Measurements from ENCODE around the gene MR1. TPM values are rescaled to one million over a fixed set of nuclear protein-coding genes. Genes with fewer than 3 reads are reported as not detected.
A peak's percentile ranks its signal among the peaks of the same experiment; 100 is the strongest.

MR1 gene
- total and polyA plus RNA-seq, 9 of the 15 experiments (the other 6 are each of a cell fraction or from before 2014, with no cell fraction given): 9.7 to 21.7 (median 15.6) TPM

DNA sequence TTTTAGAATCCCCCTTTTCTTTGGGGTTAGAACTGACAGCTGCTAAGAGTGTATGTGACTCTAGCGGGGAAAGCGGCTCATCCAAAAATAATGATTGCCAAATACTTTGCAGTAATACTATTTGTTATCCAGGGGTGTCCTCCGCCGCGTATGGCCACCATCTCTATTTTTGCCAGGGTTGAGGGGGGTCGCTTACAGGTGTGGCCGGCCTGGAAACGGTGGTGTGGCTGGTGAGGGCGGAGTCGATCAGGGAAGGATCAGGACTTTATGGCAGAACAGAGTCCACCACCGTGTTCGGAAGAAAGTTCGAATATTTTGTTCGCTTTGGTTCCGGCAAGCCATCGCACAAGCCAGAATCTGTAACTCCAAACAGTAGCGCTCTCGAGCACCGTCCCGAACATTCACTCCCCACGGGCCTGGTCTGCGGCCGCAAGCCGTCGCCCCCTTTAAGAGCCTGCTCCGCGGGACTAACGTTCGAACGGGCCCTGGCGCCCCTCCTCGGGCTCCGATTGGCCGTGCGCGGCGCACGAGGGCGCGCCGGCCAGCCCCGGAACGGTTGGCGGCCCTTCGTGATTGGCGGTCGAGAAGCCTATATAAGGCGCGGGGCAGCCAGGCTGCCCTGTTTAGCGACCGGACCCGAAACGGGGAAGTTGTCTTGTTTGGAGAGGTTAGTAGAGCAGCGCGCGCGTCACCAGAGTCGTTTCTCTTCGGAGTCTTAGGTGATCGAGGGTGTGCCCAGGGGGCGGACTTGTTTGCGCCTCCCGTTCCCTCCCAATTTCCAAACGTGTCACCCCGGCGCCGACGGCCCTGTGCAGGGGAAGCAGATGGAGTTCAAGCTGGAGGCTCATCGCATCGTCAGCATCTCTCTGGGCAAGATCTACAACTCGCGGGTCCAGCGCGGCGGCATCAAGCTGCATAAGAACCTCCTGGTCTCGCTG, 54.6 kb downstream of the MR1 start, which contains the start of gene IER5 (continued):
- TF ChIP-seq, protein P1, sequence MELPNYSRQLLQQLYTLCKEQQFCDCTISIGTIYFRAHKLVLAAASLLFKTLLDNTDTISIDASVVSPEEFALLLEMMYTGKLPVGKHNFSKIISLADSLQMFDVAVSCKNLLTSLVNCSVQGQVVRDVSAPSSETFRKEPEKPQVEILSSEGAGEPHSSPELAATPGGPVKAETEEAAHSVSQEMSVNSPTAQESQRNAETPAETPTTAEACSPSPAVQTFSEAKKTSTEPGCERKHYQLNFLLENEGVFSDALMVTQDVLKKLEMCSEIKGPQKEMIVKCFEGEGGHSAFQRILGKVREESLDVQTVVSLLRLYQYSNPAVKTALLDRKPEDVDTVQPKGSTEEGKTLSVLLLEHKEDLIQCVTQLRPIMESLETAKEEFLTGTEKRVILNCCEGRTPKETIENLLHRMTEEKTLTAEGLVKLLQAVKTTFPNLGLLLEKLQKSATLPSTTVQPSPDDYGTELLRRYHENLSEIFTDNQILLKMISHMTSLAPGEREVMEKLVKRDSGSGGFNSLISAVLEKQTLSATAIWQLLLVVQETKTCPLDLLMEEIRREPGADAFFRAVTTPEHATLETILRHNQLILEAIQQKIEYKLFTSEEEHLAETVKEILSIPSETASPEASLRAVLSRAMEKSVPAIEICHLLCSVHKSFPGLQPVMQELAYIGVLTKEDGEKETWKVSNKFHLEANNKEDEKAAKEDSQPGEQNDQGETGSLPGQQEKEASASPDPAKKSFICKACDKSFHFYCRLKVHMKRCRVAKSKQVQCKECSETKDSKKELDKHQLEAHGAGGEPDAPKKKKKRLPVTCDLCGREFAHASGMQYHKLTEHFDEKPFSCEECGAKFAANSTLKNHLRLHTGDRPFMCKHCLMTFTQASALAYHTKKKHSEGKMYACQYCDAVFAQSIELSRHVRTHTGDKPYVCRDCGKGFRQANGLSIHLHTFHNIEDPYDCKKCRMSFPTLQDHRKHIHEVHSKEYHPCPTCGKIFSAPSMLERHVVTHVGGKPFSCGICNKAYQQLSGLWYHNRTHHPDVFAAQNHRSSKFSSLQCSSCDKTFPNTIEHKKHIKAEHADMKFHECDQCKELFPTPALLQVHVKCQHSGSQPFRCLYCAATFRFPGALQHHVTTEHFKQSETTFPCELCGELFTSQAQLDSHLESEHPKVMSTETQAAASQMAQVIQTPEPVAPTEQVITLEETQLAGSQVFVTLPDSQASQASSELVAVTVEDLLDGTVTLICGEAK (IDR thresholded peaks at IDR 0.05): peak; percentile 48; the same call in 1 of the 2 replicates
- TF ChIP-seq, protein P1 (CRISPR knock-in tag; IDR thresholded peaks at IDR 0.05): peak; percentile 38; the same call in 1 of the 2 replicates
- TF ChIP-seq TRIM28 (IDR thresholded peaks at IDR 0.05) (no peak; the same call in 1 of the 2 replicates), RBM22 (IDR thresholded peaks at IDR 0.05; ENCODE audit: low read depth, low read length, poor library complexity, severe bottlenecking) (peak; percentile 92), TSC22D4 (tag; IDR thresholded peaks at IDR 0.05) (no peak), SRSF7 (optimal IDR thresholded peaks at IDR 0.05; ENCODE audit: low read depth, low read length) (no peak), PTTG1 (tag; IDR thresholded peaks at IDR 0.05; ENCODE audit: low read depth) (no peak), ELF2 (CRISPR knock-in tag; IDR thresholded peaks at IDR 0.05) (0 out of 2 replicates have a peak, but pooled peaks have one; percentile 62), SNIP1 (IDR thresholded peaks at IDR 0.05; ENCODE audit: low read depth) (peak; percentile 86), LCOR (CRISPR knock-in tag; IDR thresholded peaks at IDR 0.05) (peak; percentile 98), ZBTB8A (IDR thresholded peaks at IDR 0.05; ENCODE audit: partially characterized antibody) (no peak), TBL1XR1 (IDR thresholded peaks at IDR 0.05; ENCODE audit: low read length in 2 of 2) (peak; percentile 78 to 79), RBM25 (IDR thresholded peaks at IDR 0.05; ENCODE audit: low read depth, low read length, severe bottlenecking) (peak; percentile 92), FOXM1 (IDR thresholded peaks at IDR 0.05; ENCODE audit: low read depth) (peak; percentile 95), FOXM1 (CRISPR knock-in tag; IDR thresholded peaks at IDR 0.05; ENCODE audit: low read depth) (0 out of 2 replicates have a peak, but pooled peaks have one; percentile 31)
- TF ChIP-seq, protein P2, sequence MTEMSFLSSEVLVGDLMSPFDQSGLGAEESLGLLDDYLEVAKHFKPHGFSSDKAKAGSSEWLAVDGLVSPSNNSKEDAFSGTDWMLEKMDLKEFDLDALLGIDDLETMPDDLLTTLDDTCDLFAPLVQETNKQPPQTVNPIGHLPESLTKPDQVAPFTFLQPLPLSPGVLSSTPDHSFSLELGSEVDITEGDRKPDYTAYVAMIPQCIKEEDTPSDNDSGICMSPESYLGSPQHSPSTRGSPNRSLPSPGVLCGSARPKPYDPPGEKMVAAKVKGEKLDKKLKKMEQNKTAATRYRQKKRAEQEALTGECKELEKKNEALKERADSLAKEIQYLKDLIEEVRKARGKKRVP (CRISPR knock-in tag; IDR thresholded peaks at IDR 0.05): 0 out of 2 replicates have a peak, but pooled peaks have one; percentile 61
